Measurements from ENCODE around the gene GDAP2. TPM values are rescaled to one million over a fixed set of nuclear protein-coding genes. Genes with fewer than 3 reads are reported as not detected.
"Not testable (repeated sequence)": the region's sequence is repeated elsewhere in the genome, so short reads cannot be mapped to it uniquely, and the experiment has no call there.

GDAP2 gene, protein sequence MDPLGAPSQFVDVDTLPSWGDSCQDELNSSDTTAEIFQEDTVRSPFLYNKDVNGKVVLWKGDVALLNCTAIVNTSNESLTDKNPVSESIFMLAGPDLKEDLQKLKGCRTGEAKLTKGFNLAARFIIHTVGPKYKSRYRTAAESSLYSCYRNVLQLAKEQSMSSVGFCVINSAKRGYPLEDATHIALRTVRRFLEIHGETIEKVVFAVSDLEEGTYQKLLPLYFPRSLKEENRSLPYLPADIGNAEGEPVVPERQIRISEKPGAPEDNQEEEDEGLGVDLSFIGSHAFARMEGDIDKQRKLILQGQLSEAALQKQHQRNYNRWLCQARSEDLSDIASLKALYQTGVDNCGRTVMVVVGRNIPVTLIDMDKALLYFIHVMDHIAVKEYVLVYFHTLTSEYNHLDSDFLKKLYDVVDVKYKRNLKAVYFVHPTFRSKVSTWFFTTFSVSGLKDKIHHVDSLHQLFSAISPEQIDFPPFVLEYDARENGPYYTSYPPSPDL
- 7.2 TPM for polyA plus RNA-seq (ENCODE audit: insufficient read length)

DNA sequence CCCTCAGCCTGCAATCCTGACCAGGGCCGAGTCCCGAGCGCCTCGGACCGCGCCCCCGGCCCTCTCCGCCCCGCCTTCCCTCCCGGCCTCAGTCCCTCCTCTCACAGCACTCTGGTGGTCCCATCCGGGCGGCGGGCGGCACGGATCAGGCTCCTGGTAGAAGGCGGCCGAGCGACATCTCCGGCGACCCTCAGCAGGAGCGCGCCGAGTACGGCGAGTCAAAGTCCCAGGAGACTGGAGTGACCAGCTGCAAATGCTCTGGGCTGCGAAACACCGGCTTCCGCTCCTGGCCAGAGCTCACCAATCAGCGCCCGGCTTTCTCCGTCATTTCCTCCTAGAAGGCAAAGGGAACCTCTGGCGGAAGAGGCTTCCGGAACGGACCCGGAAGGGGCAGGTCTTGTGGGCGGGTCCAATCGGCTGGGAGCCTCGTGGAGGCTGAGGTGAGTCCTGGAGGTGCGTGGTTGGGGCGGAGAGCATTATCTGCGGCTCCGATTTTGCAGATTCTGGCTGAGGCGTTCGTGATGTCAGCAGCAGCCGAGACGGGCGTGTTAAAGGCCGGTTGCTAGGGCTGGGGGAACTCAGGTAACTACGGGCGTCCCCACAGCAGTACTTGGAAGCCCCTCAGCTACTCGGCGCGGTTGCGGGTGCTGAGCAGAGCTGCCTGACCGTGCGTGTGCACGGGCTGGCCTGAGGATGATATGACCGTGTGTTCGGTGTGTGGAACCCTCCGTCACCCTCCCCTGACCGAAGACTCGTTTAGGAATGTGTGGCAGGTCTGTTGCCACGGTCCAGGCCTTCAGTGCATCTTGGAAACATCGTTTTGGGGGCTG is at the start of gene GDAP2, which contains the start of gene WDR3:
Gene GDAP2 (minus strand): TSS at position 279 of the 830 bp plus-strand sequence. CDS start 9,264 bp downstream, outside the sequence.
Gene WDR3 (plus strand): TSS at position 397 of the 830 bp plus-strand sequence. CDS start 3,581 bp downstream, outside the sequence.
- peak; percentile 94 for DNase-seq (ENCODE audit: low read depth)

DNA sequence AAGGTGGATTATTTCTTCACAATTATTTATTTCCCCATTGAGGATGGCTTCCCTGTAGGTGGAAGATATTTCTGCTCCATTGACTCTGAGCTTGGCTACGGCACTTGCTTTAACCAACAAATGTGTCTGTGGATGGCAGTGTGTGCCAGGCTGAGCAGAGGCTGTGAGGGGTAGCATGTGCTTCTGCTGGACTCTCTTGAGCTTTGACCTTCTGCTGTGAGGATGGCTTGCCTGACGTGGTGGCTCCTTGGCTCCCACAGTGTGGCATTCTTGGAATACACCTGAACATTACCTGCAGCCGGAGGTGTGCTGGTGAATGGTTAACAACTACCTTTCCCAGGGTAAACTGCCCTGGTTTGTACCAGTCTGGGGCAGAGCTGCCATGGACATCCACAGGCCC is 47.0 kb upstream of the GDAP2 start:
- DNase-seq (ENCODE audit: low read depth): no peak

DNA sequence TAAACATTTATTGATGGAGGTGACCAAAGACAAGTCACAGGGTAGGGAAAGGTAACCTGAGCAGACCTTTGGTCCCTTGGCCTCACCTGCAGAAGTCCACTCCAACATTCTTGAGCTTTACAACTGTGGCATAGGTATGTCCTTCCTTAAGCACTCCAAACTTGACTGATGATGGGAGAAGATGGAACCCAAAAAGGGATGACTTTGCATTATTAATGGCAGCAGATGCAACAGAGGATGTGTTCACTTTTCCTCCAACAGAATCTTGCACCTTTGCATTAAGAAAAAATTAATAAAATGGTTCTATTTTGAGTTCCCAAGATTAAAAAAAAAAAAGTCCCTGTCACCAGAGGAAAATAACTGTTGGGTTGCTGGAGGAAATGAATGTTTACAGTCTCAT is 42.4 kb upstream of the GDAP2 start:
- DNase-seq (ENCODE audit: low read depth): no peak

DNA sequence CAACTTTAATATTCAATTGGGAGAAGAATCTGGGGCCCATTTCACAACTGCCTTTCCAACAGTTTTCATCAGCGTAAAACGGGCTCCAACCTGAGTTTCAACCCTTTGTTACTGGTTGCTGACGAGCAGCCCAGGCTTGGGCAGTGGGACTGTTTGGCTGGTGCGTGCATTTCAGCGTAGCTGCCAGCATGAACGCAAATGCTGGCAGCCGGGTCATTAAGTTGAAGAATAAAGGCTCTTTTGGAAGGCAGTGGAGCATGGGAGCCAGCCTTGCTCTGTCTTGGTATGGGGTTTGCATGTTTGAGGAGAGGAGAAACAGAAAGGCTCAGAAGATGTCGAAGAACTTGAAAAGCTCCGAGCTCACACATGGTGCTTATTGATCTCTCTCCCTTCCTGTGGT is 40.8 kb upstream of the GDAP2 start:
- DNase-seq (ENCODE audit: low read depth): no peak

DNA sequence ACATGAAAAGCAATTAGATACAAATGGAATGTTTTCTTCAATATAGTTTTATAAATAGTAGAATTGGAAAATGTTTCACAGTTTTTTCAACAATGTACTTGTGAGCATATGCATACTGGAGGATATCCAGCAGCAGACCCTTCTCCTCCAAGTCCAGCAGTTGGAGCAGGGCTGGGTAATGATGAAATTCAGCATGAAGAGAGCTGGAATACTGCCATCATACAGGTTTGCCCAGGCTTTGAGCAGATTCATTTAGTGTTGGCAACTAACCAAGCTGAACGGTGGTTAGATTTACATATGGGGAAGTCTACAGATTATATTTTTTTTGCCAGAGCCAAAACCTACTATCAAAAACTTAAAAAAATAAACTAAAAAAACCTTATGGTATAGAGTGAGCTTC is 38.5 kb upstream of the GDAP2 start:
- no peak for DNase-seq (ENCODE audit: low read depth)

DNA sequence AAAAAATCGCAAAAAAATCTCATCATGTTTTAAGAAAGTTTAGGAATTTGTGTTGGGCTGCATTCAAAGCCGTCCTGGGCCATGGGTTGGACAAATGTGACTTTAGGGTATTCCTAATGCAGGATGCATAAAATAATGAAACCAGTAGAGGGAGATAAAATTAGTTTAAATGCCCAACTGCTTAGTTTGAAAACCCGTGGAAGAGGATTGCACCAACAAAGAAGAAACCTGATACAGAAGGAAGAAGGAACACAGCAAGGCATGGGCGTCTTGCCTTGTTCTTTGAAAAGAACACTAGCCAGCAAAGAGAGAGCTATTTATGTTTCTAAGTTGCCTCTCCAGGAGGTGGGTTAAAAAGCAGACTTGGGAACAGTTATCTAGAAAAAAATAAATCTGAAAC is 38.1 kb upstream of the GDAP2 start:
- DNase-seq (ENCODE audit: low read depth): no peak

DNA sequence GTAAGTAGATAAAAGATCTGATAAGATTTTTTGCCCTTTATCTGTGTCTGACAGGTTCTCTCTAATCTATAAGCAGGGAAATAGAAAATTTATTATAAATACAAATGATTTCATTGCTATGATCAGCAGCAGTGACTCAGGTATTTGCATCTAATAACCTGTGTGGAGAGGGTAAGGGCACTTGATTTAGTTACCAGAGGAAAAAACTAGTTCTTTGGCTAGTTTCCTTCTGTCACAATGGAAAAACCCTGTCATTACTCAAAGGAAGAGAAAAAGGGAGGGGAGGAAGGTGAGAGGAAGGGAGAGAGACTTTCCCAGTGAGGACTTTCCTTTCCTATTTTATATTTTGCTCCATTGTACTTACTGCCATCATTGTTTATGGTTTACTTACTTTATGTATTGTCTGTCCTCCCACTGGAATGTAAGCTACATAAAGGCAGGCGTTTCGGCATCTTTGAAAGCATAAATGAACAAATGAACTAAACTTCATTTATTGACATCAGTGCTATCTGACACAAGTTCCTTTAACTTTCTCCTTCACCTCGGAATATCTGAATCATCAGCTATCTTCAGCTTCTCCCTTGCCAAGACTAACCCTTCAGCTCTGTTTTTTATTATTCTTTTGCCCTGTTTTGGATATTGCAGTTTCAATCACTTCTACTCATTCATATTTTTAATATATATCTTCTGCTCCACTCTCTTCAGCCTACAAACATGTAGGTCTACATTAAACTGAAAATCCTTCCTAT is 35.0 kb upstream of the GDAP2 start:
- no peak for DNase-seq (ENCODE audit: low read depth)

DNA sequence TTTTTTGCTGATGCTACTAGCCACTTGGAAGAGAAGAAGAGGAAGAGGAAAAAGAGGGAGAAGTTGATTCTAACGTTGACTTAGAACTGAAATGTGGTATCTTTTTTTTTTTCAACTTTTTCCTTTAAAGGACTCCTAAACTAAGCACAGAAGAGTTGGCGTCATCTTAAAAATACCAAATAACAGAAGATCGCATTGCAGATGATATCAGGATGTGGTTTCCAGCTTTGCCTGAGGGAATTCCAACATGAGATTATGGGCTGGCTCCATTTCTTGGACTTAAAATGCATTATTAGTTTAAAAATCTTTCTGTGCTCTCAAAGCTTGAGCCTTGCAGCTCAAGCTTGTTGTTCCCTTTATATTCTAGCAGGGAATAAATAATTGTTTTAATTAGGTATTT is 29.9 kb upstream of the GDAP2 start:
- no peak for DNase-seq (ENCODE audit: low read depth)

DNA sequence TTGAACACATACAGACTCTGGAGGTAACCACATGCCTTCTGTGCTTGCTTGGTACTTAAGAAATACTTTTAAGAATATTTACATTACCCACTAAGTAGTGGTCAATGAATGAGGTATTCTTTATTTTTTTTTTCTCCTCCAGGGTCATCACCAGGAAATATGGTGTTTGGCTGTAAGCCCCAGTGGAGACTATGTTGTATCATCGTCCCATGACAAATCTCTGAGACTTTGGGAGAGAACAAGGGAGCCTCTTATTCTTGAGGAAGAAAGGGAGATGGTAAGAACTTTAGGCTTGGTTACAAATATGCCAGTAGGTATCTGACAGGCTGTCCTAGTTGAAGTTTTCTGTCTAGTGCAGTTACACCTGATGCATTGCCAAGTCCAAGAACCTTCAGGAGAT is 23.0 kb upstream of the GDAP2 start:
- DNase-seq (ENCODE audit: low read depth): no peak

DNA sequence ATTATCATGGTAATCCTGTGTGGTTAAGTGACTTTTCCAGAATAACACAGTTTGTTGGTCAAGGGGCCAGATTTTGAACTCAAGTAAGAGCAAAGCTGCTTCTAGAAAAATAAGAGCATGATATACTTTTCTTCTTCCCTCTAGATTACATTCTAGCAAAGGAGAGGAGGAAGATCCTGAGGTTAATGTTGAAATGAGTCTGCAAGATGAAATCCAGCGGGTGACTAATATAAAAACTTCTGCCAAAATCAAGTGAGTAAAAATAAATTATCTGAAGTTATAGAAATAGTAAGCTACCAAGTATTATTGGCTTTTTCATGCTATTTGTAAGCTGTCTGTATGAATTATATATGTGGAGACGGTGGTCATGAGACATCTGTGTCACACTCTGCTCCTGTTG is 12.9 kb upstream of the GDAP2 start:
- DNase-seq (ENCODE audit: low read depth): no peak

DNA sequence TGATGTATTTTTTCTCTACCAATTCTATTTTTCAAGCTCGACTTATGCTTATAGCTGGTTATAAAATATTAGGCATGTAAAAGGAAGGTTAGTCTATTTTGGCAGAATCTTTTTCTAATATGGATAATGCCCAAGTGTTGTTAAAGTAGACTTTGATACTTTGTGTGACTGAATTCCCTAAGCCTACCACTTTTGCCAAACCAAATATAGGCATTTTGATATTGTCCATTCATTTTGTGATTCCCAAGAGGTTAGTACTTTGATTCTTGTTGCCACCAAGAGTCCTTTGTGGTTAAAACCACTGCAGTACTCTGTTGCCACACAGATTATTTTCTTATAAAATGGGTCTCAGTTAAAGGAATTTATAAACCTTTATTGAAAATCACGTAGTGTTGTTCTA is 4.3 kb upstream of the GDAP2 start:
- DNase-seq (ENCODE audit: low read depth): no peak

DNA sequence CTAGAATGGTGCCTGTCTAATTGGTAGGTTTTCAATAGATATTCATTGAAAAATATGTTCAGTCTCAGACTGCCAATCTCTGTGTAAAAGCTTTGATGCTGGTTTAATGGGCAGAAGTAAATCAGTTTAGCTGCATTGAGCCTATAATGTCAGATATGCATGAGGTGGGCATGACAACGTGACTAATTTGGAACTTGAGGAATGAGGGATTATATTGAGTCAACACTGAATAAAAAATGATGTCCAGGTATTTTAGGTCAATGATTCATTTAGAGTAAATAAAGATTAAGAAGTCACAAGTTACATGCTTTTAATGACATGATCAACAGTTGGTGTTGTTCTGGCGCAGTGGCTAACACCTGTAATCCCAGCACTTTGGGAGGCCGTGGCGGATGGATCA is 3.2 kb upstream of the GDAP2 start:
- DNase-seq (ENCODE audit: low read depth): no peak

DNA sequence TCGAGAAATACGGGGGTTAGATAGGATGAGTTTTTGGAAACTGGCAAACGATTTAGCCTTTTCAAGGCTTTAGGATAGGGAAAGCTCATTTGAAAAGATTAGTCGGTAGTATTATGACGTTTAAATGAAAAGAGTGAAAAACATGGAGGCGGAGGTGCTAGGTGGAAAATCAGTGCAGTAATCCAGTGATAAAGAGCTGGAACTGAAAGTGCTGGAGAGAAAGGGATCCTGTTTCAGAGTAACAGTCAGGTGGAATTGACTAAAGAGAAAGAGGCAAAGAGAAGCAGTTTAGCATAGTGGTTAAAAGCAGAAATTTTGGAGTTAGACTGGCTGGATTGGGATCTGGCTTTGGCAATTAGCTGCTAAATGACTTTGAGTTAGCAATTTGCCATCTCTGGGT is 1.1 kb upstream of the GDAP2 start:
- no peak for DNase-seq (ENCODE audit: low read depth)

DNA sequence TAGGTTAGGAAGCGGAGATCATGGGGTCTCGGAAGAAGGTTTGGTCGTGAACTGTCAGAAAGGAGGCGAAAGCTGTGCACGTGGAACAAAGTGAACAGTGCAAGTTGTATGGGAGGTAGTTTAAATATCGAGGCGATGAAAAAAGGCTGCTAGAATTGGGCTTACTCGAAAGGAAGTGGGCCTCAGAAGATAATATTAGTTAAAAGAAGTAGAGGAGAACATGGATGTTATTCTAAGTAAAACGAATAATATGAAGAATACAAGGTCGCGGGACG is 689 bp upstream of the GDAP2 start:
- DNase-seq (ENCODE audit: low read depth): no peak

DNA sequence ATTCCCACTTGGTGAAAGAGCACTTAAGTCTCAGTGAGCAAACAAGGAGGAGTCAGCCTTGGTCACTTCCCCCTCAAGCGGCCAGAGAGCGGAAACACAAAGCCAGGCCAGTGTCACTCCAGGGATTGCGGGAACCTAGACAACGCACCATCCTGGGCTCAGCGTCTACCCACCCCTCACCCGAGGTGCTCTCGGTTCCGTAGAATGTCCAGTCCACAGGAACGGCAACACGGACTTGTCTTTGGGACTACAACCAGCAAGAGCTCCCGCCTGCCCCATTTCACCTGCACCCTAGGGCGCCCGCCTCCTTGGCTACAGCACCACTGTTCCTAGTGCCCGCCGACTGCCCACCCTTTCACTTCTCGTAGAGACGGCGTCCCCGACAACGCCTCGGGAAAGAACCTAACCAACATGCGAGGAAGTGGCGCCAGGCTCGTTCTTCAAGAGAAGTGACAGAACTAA is 509 bp downstream of the GDAP2 start:
- peak; percentile 19 for DNase-seq (ENCODE audit: low read depth)

DNA sequence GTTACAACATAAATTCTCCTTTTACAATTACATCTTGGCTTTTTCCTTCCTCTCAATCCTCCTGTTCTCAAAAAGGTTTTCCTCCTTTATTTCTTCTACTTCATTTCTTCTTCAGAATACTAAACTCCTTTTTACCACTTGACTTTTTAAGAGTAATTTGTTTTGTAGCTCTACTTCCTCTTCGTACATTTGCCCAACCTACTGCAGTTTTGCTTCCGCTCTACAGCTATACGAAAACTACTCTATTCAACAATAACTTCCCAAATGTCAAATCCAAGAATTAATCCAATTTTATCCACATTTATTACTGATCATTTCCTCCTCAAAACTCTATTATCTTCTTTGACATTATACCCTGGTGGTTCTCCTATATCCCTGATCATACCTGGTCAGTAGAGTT is 3.4 kb downstream of the GDAP2 start:
- DNase-seq (ENCODE audit: low read depth): no peak

DNA sequence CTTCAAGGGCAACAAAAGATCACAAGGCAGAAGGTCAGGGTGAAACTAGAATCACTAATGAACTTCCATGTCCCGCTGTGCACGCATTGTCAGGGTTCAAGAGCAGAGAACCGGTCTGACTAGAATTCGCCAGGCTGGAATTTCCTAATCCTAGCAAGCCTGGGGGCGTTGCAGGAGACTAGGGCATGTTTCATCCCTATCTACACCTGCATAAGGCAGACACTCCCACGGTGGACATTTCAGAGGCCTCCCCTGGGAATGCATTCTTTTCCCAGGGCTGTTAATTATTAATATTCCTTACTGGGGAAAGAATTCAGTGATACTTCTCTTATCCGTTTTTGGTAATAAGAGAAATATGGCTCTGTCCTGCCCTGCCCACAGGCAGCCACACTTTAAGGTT is 6.7 kb downstream of the GDAP2 start:
- not testable (repeated sequence) for DNase-seq (ENCODE audit: low read depth)

DNA sequence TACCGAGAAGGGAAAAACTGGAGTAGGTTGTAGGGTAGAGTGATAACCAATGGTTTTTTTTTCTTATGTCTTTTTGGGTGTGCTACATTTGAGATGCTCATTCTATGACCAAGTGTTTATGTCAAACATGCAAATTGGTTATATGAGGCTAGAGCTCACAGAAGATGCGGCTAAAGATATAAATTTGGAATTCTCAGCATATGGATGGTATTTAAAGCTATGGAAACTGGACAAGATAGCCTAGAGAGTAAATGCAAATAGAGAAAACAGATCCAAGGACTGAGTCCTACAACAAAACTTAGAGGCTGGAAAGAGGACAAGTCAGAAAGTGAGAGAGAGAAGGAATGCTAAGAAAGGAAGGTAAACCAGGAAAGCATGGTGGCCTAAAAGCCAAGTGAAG is 7.4 kb downstream of the GDAP2 start:
- no peak for DNase-seq (ENCODE audit: low read depth)

DNA sequence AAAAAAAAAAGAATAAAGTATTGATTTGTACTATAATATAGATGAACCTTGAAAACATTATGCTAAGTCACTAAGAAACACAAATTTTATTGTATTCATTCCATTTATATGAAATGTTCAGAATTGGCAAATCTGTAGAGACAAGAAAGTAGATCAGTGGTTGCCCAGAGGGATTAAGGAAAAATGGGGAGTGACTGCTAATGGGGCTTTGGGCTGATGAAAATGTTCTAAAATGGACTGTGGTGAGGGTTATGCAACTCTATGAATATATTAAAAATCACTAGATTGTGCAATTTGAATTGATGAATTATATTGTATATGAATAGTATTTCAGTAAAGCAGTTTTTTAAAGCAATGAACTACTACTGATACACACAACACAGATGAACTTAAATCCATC is 10.0 kb downstream of the GDAP2 start:
- DNase-seq (ENCODE audit: low read depth): no peak

DNA sequence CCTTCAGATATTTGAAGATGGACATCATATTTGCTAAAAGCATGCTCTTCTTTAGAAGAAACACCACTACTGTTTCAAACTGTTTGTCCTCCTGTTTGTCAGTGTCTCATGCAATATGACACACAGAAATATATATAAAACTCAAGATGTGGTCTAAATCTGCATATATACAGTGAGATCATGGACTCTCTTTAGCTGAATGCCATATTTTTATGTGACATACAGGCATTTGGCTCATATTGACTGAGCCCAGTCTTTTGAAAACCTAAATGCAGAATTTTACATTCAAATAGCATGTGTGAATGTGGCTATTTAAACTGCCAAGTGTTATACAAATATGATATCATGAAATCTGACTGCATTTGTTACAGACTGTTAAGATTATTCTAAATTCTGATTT is 18.4 kb downstream of the GDAP2 start:
- no peak for DNase-seq (ENCODE audit: low read depth)

DNA sequence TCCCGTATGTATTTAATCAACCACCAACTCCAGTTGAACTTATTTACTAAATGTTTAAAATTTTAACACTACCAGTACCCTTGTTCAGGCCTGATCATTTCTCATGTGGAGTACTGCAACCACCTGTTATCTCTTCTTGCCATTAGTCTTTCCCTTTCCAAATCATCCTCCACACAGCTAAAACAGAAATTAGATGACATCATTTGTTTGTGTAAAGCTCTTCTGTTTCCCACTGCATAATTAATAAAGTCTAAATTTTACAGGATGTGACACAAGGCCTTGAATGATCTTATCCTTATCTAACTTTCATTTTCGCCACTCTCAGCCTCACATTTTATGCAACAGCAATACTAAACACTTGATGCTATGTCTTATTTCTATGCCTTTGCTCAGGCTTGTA is 24.4 kb downstream of the GDAP2 start:
- no peak for DNase-seq (ENCODE audit: low read depth)

DNA sequence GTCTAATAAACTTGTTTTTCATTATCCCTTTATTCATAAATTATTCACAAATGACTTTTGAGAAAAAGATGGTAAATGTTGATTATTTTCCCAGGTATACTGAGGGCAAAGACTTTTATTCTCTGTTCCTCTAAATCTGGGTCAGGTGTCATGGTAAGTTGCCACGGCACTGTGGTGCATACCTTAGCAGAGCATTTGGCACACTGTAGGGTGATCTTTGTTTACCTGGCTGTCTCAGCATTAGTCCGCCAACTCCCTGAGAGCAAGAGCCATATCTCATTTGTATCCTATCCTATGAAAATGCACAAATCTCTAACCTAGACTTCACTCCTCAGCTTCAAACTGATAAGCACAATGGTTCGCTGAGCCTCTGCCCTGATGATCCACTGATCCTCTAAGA is 24.9 kb downstream of the GDAP2 start:
- no peak for DNase-seq (ENCODE audit: low read depth)

Data from forelimb muscle (tissue), 1 donor.